ENCODE measurements around the gene ADAT1. TPM values are rescaled to one million over a fixed set of nuclear protein-coding genes. Genes with fewer than 3 reads are reported as not detected.

The ADAT1 gene
- total and polyA plus RNA-seq, 2 donors (not counting 1 experiment from before 2014, with no cell fraction given), result 28.4 to 71.2 TPM

GRCh38 chr16:75628351-75628750 lies 5.3 kb upstream of the ADAT1 start:
- Histone ChIP-seq H3K9ac (ENCODE audit: low read length) (no peak overlapping the region), H3K4me1 (ENCODE audit: control insufficient read depth in 2 of 2, insufficient read depth in 2 of 2, low read length in 2 of 2) (peaks cover 0 to 4% of the 10 kb centered on the region in 2 donors), H3K36me3 (replicated peaks in 1 of 2; ENCODE audit: control extremely low read depth in 1 of 2, control insufficient read depth in 1 of 2, extremely low read depth in 1 of 2, insufficient read depth in 2 of 2, low read length in 1 of 2) (peaks cover 3 to 71% of the 10 kb centered on the region in 2 experiments), H3K4me3 (ENCODE audit: control extremely low read depth in 1 of 5, extremely low read depth in 1 of 5, insufficient read depth in 1 of 5, low read depth in 2 of 5, low read length in 4 of 5) (no peak overlapping the region), H4K20me1 (ENCODE audit: control insufficient read depth, insufficient read depth, low read length, poor library complexity, severe bottlenecking) (no peaks in the 10 kb centered on the region), H3K27ac (ENCODE audit: low read length in 2 of 2) (peak overlapping the region in 1 of 2 donors; percentile 32), H3K4me2 (replicated peaks; ENCODE audit: low read depth, low read length, poor library complexity, severe bottlenecking) (no peak overlapping the region), H2AFZ (ENCODE audit: insufficient read depth, low read depth, low read length, poor library complexity, severe bottlenecking) (no peak overlapping the region), H3K79me2 (ENCODE audit: control insufficient read depth, insufficient read depth, low read length) (no peaks in the 10 kb centered on the region), H3K9me3 (ENCODE audit: control extremely low read depth in 1 of 3, control insufficient read depth in 2 of 3, insufficient read depth in 1 of 3, low read length in 2 of 3) (no peaks in the 10 kb centered on the region), H3K27me3 (replicated peaks in 1 of 4; ENCODE audit: control extremely low read depth in 1 of 4, control insufficient read depth in 3 of 4, insufficient read depth in 4 of 4, low read length in 3 of 4) (no peaks in the 10 kb centered on the region)
- no CpG with 5 or more reads among the region's 4 CpGs for WGBS (ENCODE audit: insufficient coverage)
- no peak for TF ChIP-seq CTCF (IDR thresholded peaks at IDR 0.05)
- no peak for TF ChIP-seq EZH2 (IDR thresholded peaks at IDR 0.05; ENCODE audit: borderline replicate concordance, insufficient read depth, low read depth, low read length, poor library complexity, severe bottlenecking)
- H3K4me1 Mint-ChIP-seq, result peaks cover 1% of the 10 kb centered on the region
- H3K27me3 Mint-ChIP-seq, result no peaks in the 10 kb centered on the region
- ChIA-PET CTCF (interaction anchor here (1.0 kb wide), 1 partner anchor 23 kb away, joined by 3 read pairs; no protein-coding TSS in a partner anchor), POLR2A (interaction anchor here (0.5 kb wide), 1 partner anchor 8 kb away, joined by 3 read pairs; no protein-coding TSS in a partner anchor)
- no peak overlapping the region for H3K4me3 Mint-ChIP-seq
- intact Hi-C loops (cut with micrococcal nuclease), result no loop called here
- DNase-seq (no peak), ATAC-seq (ENCODE audit: low read depth) (no peak)
- H3K9me3 Mint-ChIP-seq (ENCODE audit: insufficient read depth), result no peaks in the 10 kb centered on the region
- H3K27ac Mint-ChIP-seq, result no peak overlapping the region

- intact Hi-C loops (cut with micrococcal nuclease), result no loop called here
- Histone ChIP-seq H3K79me2 (ENCODE audit: control insufficient read depth, insufficient read depth, low read length) (no peaks in the 10 kb centered on the region), H3K9me3 (ENCODE audit: control extremely low read depth in 1 of 3, control insufficient read depth in 2 of 3, insufficient read depth in 1 of 3, low read length in 2 of 3) (no peaks in the 10 kb centered on the region), H3K27ac (ENCODE audit: low read length in 2 of 2) (peak overlapping the region in 1 of 2 donors; percentile 32), H3K4me3 (ENCODE audit: control extremely low read depth in 1 of 5, extremely low read depth in 1 of 5, insufficient read depth in 1 of 5, low read depth in 2 of 5, low read length in 4 of 5) (no peak overlapping the region), H3K27me3 (replicated peaks in 1 of 4; ENCODE audit: control extremely low read depth in 1 of 4, control insufficient read depth in 3 of 4, insufficient read depth in 4 of 4, low read length in 3 of 4) (no peaks in the 10 kb centered on the region), H3K4me1 (ENCODE audit: control insufficient read depth in 2 of 2, insufficient read depth in 2 of 2, low read length in 2 of 2) (peaks cover 0 to 4% of the 10 kb centered on the region in 2 donors), H3K36me3 (replicated peaks in 1 of 2; ENCODE audit: control extremely low read depth in 1 of 2, control insufficient read depth in 1 of 2, extremely low read depth in 1 of 2, insufficient read depth in 2 of 2, low read length in 1 of 2) (peaks cover 3 to 66% of the 10 kb centered on the region in 2 experiments), H3K4me2 (replicated peaks; ENCODE audit: low read depth, low read length, poor library complexity, severe bottlenecking) (no peak overlapping the region), H3K9ac (ENCODE audit: low read length) (no peak overlapping the region), H4K20me1 (ENCODE audit: control insufficient read depth, insufficient read depth, low read length, poor library complexity, severe bottlenecking) (no peaks in the 10 kb centered on the region), H2AFZ (ENCODE audit: insufficient read depth, low read depth, low read length, poor library complexity, severe bottlenecking) (no peak overlapping the region)
- POLR2A ChIA-PET, result interaction anchor here (0.5 kb wide), 1 partner anchor 8 kb away, joined by 3 read pairs; no protein-coding TSS in a partner anchor
- ATAC-seq (ENCODE audit: low read depth) (no peak), DNase-seq (no peak)
- Mint-ChIP-seq H3K4me1 (peaks cover 5% of the 10 kb centered on the region), H3K9me3 (ENCODE audit: insufficient read depth) (no peaks in the 10 kb centered on the region), H3K27ac (no peak overlapping the region), H3K27me3 (no peaks in the 10 kb centered on the region), H3K4me3 (no peak overlapping the region)
- no CpG with 5 or more reads among the region's 3 CpGs for WGBS (ENCODE audit: insufficient coverage)
- CTCF ChIA-PET, result interaction anchor here (1.0 kb wide), 1 partner anchor 23 kb away, joined by 3 read pairs; no protein-coding TSS in a partner anchor
- no peak for TF ChIP-seq CTCF (IDR thresholded peaks at IDR 0.05)
- TF ChIP-seq EZH2 (IDR thresholded peaks at IDR 0.05; ENCODE audit: borderline replicate concordance, insufficient read depth, low read depth, low read length, poor library complexity, severe bottlenecking), result no peak
Observed at GRCh38 chr16:75627851-75628250, 4.8 kb upstream of the ADAT1 start.

All from B cell (primary cell).